ENCODE measurements around the gene ATP6V0D1. TPM values are rescaled to one million over a fixed set of nuclear protein-coding genes. Genes with fewer than 3 reads are reported as not detected.

ATP6V0D1 gene
- total RNA-seq, 1 experiment from 2014 or later: 85.3 TPM

DNA sequence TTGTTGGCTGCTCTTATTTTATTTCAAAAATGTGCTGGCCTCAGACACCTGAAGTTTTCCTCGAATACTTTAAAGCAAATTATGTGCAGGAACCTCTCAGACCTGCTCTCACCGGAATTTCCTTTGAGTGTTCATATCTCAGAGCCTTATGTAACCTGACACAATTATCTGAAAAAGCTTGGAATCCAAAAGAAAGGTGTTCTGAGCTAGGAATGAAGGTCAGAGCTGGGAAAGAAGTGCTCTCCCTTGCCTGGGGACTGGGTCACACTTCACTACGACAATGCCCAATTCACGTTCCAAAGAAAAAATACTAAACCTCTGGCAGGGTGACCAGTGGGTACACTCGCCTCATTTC lies 56.7 kb downstream of the ATP6V0D1 start:
- intact Hi-C loops (cut with micrococcal nuclease; ENCODE audit: unreplicated experiment): no loop called here

DNA sequence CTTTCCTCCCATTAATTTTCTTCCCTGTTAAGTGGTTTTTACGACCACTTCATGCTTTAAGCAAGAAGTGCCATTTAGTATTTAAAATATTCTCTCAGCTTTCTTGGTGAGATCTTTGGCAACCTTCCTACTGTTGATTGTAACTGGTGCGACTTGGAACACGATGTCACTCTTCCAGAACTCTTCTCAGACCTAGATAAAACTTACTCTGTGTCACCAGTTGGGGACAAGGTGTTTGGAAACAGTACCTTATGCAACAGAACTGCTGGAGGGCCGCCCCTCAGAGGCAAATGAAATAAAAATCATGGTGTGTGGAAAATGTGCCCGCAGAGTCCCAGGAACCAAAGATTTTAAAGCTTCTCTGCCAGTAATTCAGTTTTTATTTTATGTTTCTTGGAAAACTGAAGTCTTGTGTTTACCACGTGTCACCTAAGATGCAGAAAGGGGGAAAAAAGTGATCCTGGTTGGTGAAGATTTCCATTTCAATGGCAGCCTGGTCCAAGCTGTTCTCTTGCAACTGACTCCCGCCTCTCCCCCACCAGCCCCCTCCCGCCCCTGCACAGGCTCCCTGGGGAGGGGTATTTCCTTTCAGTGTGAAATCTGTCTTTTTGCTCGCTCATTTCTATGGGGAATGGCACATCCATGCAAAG lies 57.2 kb downstream of the ATP6V0D1 start:
- intact Hi-C loops (cut with micrococcal nuclease; ENCODE audit: unreplicated experiment): no loop called here
- BruUV-seq (replicated peaks): no TSS peak
- no peak overlapping the region for H3K27ac Mint-ChIP-seq (ENCODE audit: unreplicated experiment)
- DNase-seq: no peak
- peaks cover 4% of the 10 kb centered on the region for H3K36me3 Mint-ChIP-seq (ENCODE audit: insufficient read depth, unreplicated experiment)
- peaks cover 33% of the 10 kb centered on the region for H3K27me3 Mint-ChIP-seq (ENCODE audit: unreplicated experiment)
- no peaks in the 10 kb centered on the region for H3K9me3 Mint-ChIP-seq (ENCODE audit: low read depth, unreplicated experiment)
- H3K4me1 Mint-ChIP-seq (ENCODE audit: low read depth, unreplicated experiment): peaks cover 19% of the 10 kb centered on the region
- no peak overlapping the region for H3K4me3 Mint-ChIP-seq (ENCODE audit: low read depth, unreplicated experiment)
- TF ChIP-seq CTCF (IDR thresholded peaks at IDR 0.05; ENCODE audit: unreplicated experiment): no peak
- CTCF ChIA-PET: interaction anchor here (0.5 kb wide), 1 partner anchor 198 kb away, joined by 3 read pairs; no protein-coding TSS in a partner anchor

More for the DNA sequence above, 56.7 kb downstream of the ATP6V0D1 start:
- Mint-ChIP-seq H3K36me3 (ENCODE audit: insufficient read depth, unreplicated experiment) (peaks cover 4% of the 10 kb centered on the region), H3K4me3 (ENCODE audit: low read depth, unreplicated experiment) (no peak overlapping the region), H3K9me3 (ENCODE audit: low read depth, unreplicated experiment) (no peaks in the 10 kb centered on the region), H3K27ac (ENCODE audit: unreplicated experiment) (no peak overlapping the region), H3K27me3 (ENCODE audit: unreplicated experiment) (peaks cover 32% of the 10 kb centered on the region), H3K4me1 (ENCODE audit: low read depth, unreplicated experiment) (peaks cover 23% of the 10 kb centered on the region)
- no peak for TF ChIP-seq CTCF (IDR thresholded peaks at IDR 0.05; ENCODE audit: unreplicated experiment)
- CTCF ChIA-PET: interaction anchor here (0.5 kb wide), 1 partner anchor 28 kb away, joined by 3 read pairs; no protein-coding TSS in a partner anchor
- no TSS peak for BruUV-seq (replicated peaks)
- DNase-seq: no peak

- Mint-ChIP-seq H3K9me3 (ENCODE audit: low read depth, unreplicated experiment) (no peaks in the 10 kb centered on the region), H3K4me1 (ENCODE audit: low read depth, unreplicated experiment) (peaks cover 12% of the 10 kb centered on the region), H3K4me3 (ENCODE audit: low read depth, unreplicated experiment) (no peak overlapping the region), H3K36me3 (ENCODE audit: insufficient read depth, unreplicated experiment) (peaks cover 4% of the 10 kb centered on the region), H3K27me3 (ENCODE audit: unreplicated experiment) (peaks cover 33% of the 10 kb centered on the region), H3K27ac (ENCODE audit: unreplicated experiment) (no peak overlapping the region)
- CTCF ChIA-PET: interaction anchor here (1.0 kb wide), 1 partner anchor 18 kb away, joined by 3 read pairs; no protein-coding TSS in a partner anchor
- no TSS peak for BruUV-seq (replicated peaks)
- DNase-seq: no peak
- TF ChIP-seq CTCF (IDR thresholded peaks at IDR 0.05; ENCODE audit: unreplicated experiment): no peak
- intact Hi-C loops (cut with micrococcal nuclease; ENCODE audit: unreplicated experiment): no loop called here
These were observed 57.9 kb downstream of the ATP6V0D1 start for GRCh38 chr16:67423015-67423414.

GRCh38 chr16:67421030-67421429 lies 59.9 kb downstream of the ATP6V0D1 start:
- H3K36me3 Mint-ChIP-seq (ENCODE audit: insufficient read depth, unreplicated experiment): peaks cover 15% of the 10 kb centered on the region
- intact Hi-C loops (cut with micrococcal nuclease; ENCODE audit: unreplicated experiment): no loop called here
- H3K27me3 Mint-ChIP-seq (ENCODE audit: unreplicated experiment): peaks cover 15% of the 10 kb centered on the region
- no peak overlapping the region for H3K27ac Mint-ChIP-seq (ENCODE audit: unreplicated experiment)
- no peak overlapping the region for H3K4me3 Mint-ChIP-seq (ENCODE audit: low read depth, unreplicated experiment)
- no peak for DNase-seq
- CTCF ChIA-PET: interaction anchor here (0.6 to 0.7 kb wide), 3 partner anchors 18 to 516 kb away, joined by 3 to 4 read pairs (median 3); no protein-coding TSS in a partner anchor
- no peak for TF ChIP-seq CTCF (IDR thresholded peaks at IDR 0.05; ENCODE audit: unreplicated experiment)
- H3K4me1 Mint-ChIP-seq (ENCODE audit: low read depth, unreplicated experiment): peaks cover 15% of the 10 kb centered on the region
- no peaks in the 10 kb centered on the region for H3K9me3 Mint-ChIP-seq (ENCODE audit: low read depth, unreplicated experiment)
- BruUV-seq (replicated peaks): no TSS peak

All from Calu3 (cell line).